Fibroblast of the conjunctiva (primary cell): Measurements from ENCODE around the gene ZSWIM6.

Source experiments
- DNase-seq: peaks from one replicate; pipeline ENCODE4 v3.0.0-alpha.2; 2010; ENCODE audit warnings: low read depth

ZSWIM6 gene

GRCh38 chr5:61538722-61539501 lies 206.9 kb downstream of the ZSWIM6 start:
- DNase-seq, result no peak

- no peak for DNase-seq
These were observed 217.5 kb downstream of the ZSWIM6 start for GRCh38 chr5:61549530-61549929.

- DNase-seq, result no peak
These were observed 219.7 kb downstream of the ZSWIM6 start for GRCh38 chr5:61551637-61552313.

GRCh38 chr5:61559146-61559545 lies 227.1 kb downstream of the ZSWIM6 start:
- DNase-seq, result no peak

- no peak for DNase-seq
These were observed 227.7 kb downstream of the ZSWIM6 start for GRCh38 chr5:61559722-61560121.

GRCh38 chr5:61563401-61563800 lies 231.3 kb downstream of the ZSWIM6 start:
- no peak for DNase-seq

- DNase-seq, result no peak
These were observed 235.3 kb downstream of the ZSWIM6 start for GRCh38 chr5:61567337-61567736.

- no peak for DNase-seq
These were observed 237.3 kb downstream of the ZSWIM6 start for GRCh38 chr5:61569353-61569752.

- no peak for DNase-seq
These were observed 238.7 kb downstream of the ZSWIM6 start for GRCh38 chr5:61570767-61571166.

- DNase-seq, result no peak
These were observed 240.9 kb downstream of the ZSWIM6 start for GRCh38 chr5:61572959-61573358.

- DNase-seq, result peak; percentile 17
These were observed 243.0 kb downstream of the ZSWIM6 start for GRCh38 chr5:61575103-61575502.

GRCh38 chr5:61575581-61575980 lies 243.5 kb downstream of the ZSWIM6 start:
- DNase-seq, result no peak

- no peak for DNase-seq
These were observed 244.5 kb downstream of the ZSWIM6 start for GRCh38 chr5:61576556-61576955.

GRCh38 chr5:61578858-61579503 lies 246.9 kb downstream of the ZSWIM6 start:
- no peak for DNase-seq

- no peak for DNase-seq
These were observed 250.3 kb downstream of the ZSWIM6 start for GRCh38 chr5:61582205-61582820.

- DNase-seq, result no peak
These were observed 250.8 kb downstream of the ZSWIM6 start for GRCh38 chr5:61582887-61583286.

GRCh38 chr5:61586096-61587084 lies 254.3 kb downstream of the ZSWIM6 start:
- DNase-seq, result no peak

- no peak for DNase-seq
These were observed 255.1 kb downstream of the ZSWIM6 start for GRCh38 chr5:61587125-61587524.

- no peak for DNase-seq
These were observed 256.2 kb downstream of the ZSWIM6 start for GRCh38 chr5:61588216-61588615.

- DNase-seq, result no peak
These were observed 257.9 kb downstream of the ZSWIM6 start for GRCh38 chr5:61589946-61590345.

GRCh38 chr5:61590473-61590872 lies 258.4 kb downstream of the ZSWIM6 start:
- DNase-seq, result no peak
